H1 (cell line): ENCODE data around the gene MYO1D. TPM values are rescaled to one million over a fixed set of nuclear protein-coding genes. Genes with fewer than 3 reads are reported as not detected.
A peak's percentile ranks its signal among the peaks of the same experiment; 100 is the strongest.

Experiments used
- CTCF ChIA-PET: fragments of 300-600 bp; sonication (Branson Sonifier 250); formaldehyde crosslinking; loops from one replicate; lab custom pipeline; 2021; ENCODE audit not compliant: partially characterized antibody; lab: Charles Lee
- POLR2A ChIA-PET: fragments of 300-600 bp; sonication (Branson Sonifier 250); formaldehyde crosslinking; loops from one replicate; lab custom pipeline; 2021; ENCODE audit warnings: inconsistent platforms; ENCODE audit not compliant: partially characterized antibody; lab: Charles Lee
- DNase-seq, 2 experiments: peaks; one replicate each; pipeline versions ENCODE4 v3.0.0 to v3.0.0-alpha.2; 2010 to 2022; ENCODE audit warnings: low spot score in 2 of 2, low read depth in 1 of 2, mixed read lengths in 1 of 2
- FAIRE-seq: peaks from 2 replicates; lab custom pipeline; 2011; peaks lifted over from hg19 to GRCh38; lab: Jason Lieb, UNC
- H2AFZ ChIP-seq: 2 replicates; pipeline ENCODE4 v1.8.1; 2012; ENCODE audit warnings: low read length, inconsistent platforms
- H2AK5ac ChIP-seq: 2 replicates; pipeline ENCODE4 v1.6.1; 2013; ENCODE audit warnings: low read depth, low read length
- H2BK120ac ChIP-seq: replicated peaks from 2 replicates; pipeline ENCODE3; 2013; ENCODE audit warnings: low read depth, low read length, inconsistent platforms
- H2BK12ac ChIP-seq: 2 replicates; pipeline ENCODE4 v1.6.1; 2013; ENCODE audit warnings: low read depth, low read length
- H2BK15ac ChIP-seq: 2 replicates; pipeline ENCODE4 v1.6.1; 2013; ENCODE audit warnings: low read length
- H2BK20ac ChIP-seq: 2 replicates; pipeline ENCODE4 v1.6.1; 2013; ENCODE audit warnings: low read length
- H2BK5ac ChIP-seq: 2 replicates; pipeline ENCODE4 v1.6.1; 2013; ENCODE audit warnings: low read depth, low read length
- H3K14ac ChIP-seq: 2 replicates; pipeline ENCODE4 v1.6.1; 2013; ENCODE audit warnings: inconsistent platforms; ENCODE audit not compliant: insufficient read length
- H3K18ac ChIP-seq: 2 replicates; pipeline ENCODE4 v1.6.1; 2013; ENCODE audit warnings: low read length; ENCODE audit errors: extremely low read depth
- H3K23ac ChIP-seq: 2 replicates; pipeline ENCODE4 v1.6.1; 2013; ENCODE audit warnings: inconsistent platforms; ENCODE audit not compliant: insufficient read length
- H3K23me2 ChIP-seq: 2 replicates; pipeline ENCODE4 v1.6.1; 2013; ENCODE audit warnings: low read depth, low read length
- H3K27ac ChIP-seq: 2 replicates; pipeline ENCODE4 v1.6.1; 2011; ENCODE audit warnings: low read depth, low read length, inconsistent platforms
- H3K27me3 ChIP-seq, 4 experiments: replicated peaks in 1 of 4; 1 replicate in 1 of 4; 2 replicates in 3 of 4; pipeline versions ENCODE4 v1.6.1 to v1.8.1; 2011 to 2013; ENCODE audit warnings: low read length in 3 of 4, mild to moderate bottlenecking in 3 of 4, inconsistent platforms in 2 of 4, mixed read lengths in 2 of 4, moderate library complexity in 1 of 4; ENCODE audit not compliant: control insufficient read depth in 3 of 4, insufficient read depth in 3 of 4; ENCODE audit errors: extremely low read depth in 1 of 4
- H3K36me3 ChIP-seq, 4 experiments: 2 replicates each; pipeline versions ENCODE4 v1.6.1 to v1.8.1; 2011 to 2013; ENCODE audit warnings: mild to moderate bottlenecking in 4 of 4, low read length in 3 of 4, moderate library complexity in 2 of 4, control low read depth in 1 of 4, inconsistent platforms in 1 of 4; ENCODE audit not compliant: insufficient read depth in 4 of 4, control insufficient read depth in 2 of 4
- H3K4ac ChIP-seq: replicated peaks from 2 replicates; pipeline ENCODE3; 2013; ENCODE audit warnings: low read length, low read depth, mixed read lengths, inconsistent platforms; ENCODE audit not compliant: insufficient read length
- H3K4me1 ChIP-seq, 4 experiments: replicated peaks in 1 of 4; 1 replicate in 1 of 4; 2 replicates in 3 of 4; pipeline versions ENCODE4 v1.6.1 to v1.8.1; 2011 to 2013; ENCODE audit warnings: low read length in 3 of 4, inconsistent platforms in 2 of 4, mixed read lengths in 1 of 4; ENCODE audit not compliant: insufficient read depth in 4 of 4, control insufficient read depth in 3 of 4
- H3K4me2 ChIP-seq, 2 experiments: 2 replicates each; pipeline versions ENCODE4 v1.6.1 to v1.8.1; 2011 to 2013; ENCODE audit warnings: low read depth in 2 of 2, low read length in 2 of 2, control low read depth in 1 of 2, inconsistent platforms in 1 of 2, mild to moderate bottlenecking in 1 of 2; ENCODE audit not compliant: insufficient read depth in 1 of 2
- H3K4me3 ChIP-seq, 4 experiments: fragments of 200-600, 300-600 bp in 1 of 4; sonication (generic), shearing (Covaris generic), sonication (Bioruptor Twin) in 1 of 4; 2 replicates each; pipeline versions ENCODE4 v1.5.1 to v1.8.1; 2011 to 2016; ENCODE audit warnings: low read length in 4 of 4, low read depth in 3 of 4, control low read depth in 2 of 4, inconsistent platforms in 2 of 4, mild to moderate bottlenecking in 2 of 4, mixed read lengths in 1 of 4, moderate library complexity in 1 of 4; ENCODE audit not compliant: insufficient read depth in 2 of 4; ENCODE audit errors: extremely low read depth in 1 of 4
- H3K56ac ChIP-seq: replicated peaks from 2 replicates; pipeline ENCODE3; 2013; ENCODE audit warnings: low read depth, mild to moderate bottlenecking, mixed read lengths, low read length, inconsistent platforms; ENCODE audit not compliant: insufficient read length
- H3K79me1 ChIP-seq: 2 replicates; pipeline ENCODE4 v1.6.1; 2013; ENCODE audit warnings: low read depth, low read length, control low read depth
- H3K79me2 ChIP-seq, 2 experiments: 2 replicates each; pipeline versions ENCODE4 v1.6.1 to v1.8.1; 2012 to 2013; ENCODE audit warnings: low read length in 2 of 2, mild to moderate bottlenecking in 2 of 2, inconsistent platforms in 1 of 2; ENCODE audit not compliant: insufficient read depth in 2 of 2, control insufficient read depth in 1 of 2
- H3K9ac ChIP-seq, 4 experiments: replicated peaks in 1 of 4; 1 replicate in 1 of 4; 2 replicates in 3 of 4; pipeline versions ENCODE4 v1.6.1 to v1.8.1; 2011 to 2013; ENCODE audit warnings: low read depth in 3 of 4, low read length in 3 of 4, control low read depth in 2 of 4, mild to moderate bottlenecking in 2 of 4, moderate library complexity in 2 of 4, inconsistent platforms in 1 of 4; ENCODE audit errors: extremely low read depth in 1 of 4
- H3K9me3 ChIP-seq, 2 experiments: 2 replicates each; pipeline versions ENCODE4 v1.6.1 to v1.8.1; 2012 to 2013; ENCODE audit warnings: mild to moderate bottlenecking in 2 of 2, moderate library complexity in 2 of 2, control low read depth in 1 of 2, inconsistent platforms in 1 of 2, low read depth in 1 of 2, low read length in 1 of 2, mixed read lengths in 1 of 2; ENCODE audit not compliant: insufficient read depth in 2 of 2
- H4K20me1 ChIP-seq, 2 experiments: replicated peaks in 1 of 2; 2 replicates each; pipeline versions ENCODE3 to v1.8.1; 2011 to 2013; ENCODE audit warnings: inconsistent platforms in 2 of 2, low read length in 2 of 2, mild to moderate bottlenecking in 1 of 2; ENCODE audit not compliant: insufficient read depth in 2 of 2, control insufficient read depth in 1 of 2
- H4K5ac ChIP-seq: 2 replicates; pipeline ENCODE4 v1.6.1; 2013; ENCODE audit warnings: low read length, low read depth, mixed read lengths, inconsistent platforms; ENCODE audit not compliant: insufficient read length
- H4K8ac ChIP-seq: 2 replicates; pipeline ENCODE4 v1.8.0; 2013; ENCODE audit warnings: mild to moderate bottlenecking, moderate library complexity, low read length, inconsistent platforms; ENCODE audit not compliant: insufficient read depth; ENCODE audit errors: extremely low read depth
- H4K91ac ChIP-seq: replicated peaks from 2 replicates; pipeline ENCODE3; 2013; ENCODE audit warnings: low read length, mixed read lengths, inconsistent platforms; ENCODE audit not compliant: insufficient read length
- EGR1 ChIP-seq: IDR thresholded peaks from 2 replicates; pipeline ENCODE4 v1.6.1; 2011; ENCODE audit warnings: low read depth, low read length, borderline replicate concordance
- GABPA ChIP-seq: IDR thresholded peaks from 2 replicates; pipeline ENCODE4 v1.6.1; 2011; ENCODE audit warnings: mild to moderate bottlenecking, low read length, moderate library complexity, borderline replicate concordance; ENCODE audit not compliant: insufficient read depth
- GTF2F1 ChIP-seq: IDR thresholded peaks from 2 replicates; pipeline ENCODE4 v1.6.1; 2012; ENCODE audit warnings: low read depth, low read length, improper control_type of control experiment, borderline replicate concordance
- KDM5A ChIP-seq: fragments of 200-600 bp; IDR thresholded peaks from 2 replicates; pipeline ENCODE4 v1.7.1; 2012; ENCODE audit warnings: mild to moderate bottlenecking, low read length, inconsistent platforms, mixed read lengths
- POLR2AphosphoS5 ChIP-seq: IDR thresholded peaks from 2 replicates; pipeline ENCODE4 v1.6.1; 2011; ENCODE audit warnings: low read depth, low read length
- RFX5 ChIP-seq: IDR thresholded peaks from 2 replicates; pipeline ENCODE4 v1.6.1; 2011; ENCODE audit warnings: low read depth, low read length, improper control_type of control experiment, borderline replicate concordance
- SP1 ChIP-seq: IDR thresholded peaks from 2 replicates; pipeline ENCODE4 v1.6.1; 2011; ENCODE audit warnings: low read depth, low read length
- SP2 ChIP-seq: IDR thresholded peaks from 2 replicates; pipeline ENCODE4 v1.6.1; 2012; ENCODE audit warnings: mild to moderate bottlenecking, low read length, inconsistent platforms
- WGBS, 2 experiments: shearing (Covaris generic) in 1 of 2; methylation state at CpG; one replicate each; pipeline versions ENCODE4 v1.1.6 to v1.1.7; 2013 to 2015; ENCODE audit warnings: low lambda C conversion rate in 2 of 2, mixed read lengths in 2 of 2, inconsistent platforms in 1 of 2, low coverage in 1 of 2, missing lambda C conversion rate in 1 of 2; ENCODE audit not compliant: insufficient replicate concordance in 2 of 2, insufficient coverage in 1 of 2, insufficient read length in 1 of 2; ENCODE audit errors: extremely low coverage in 1 of 2, missing lambda C conversion rate in 1 of 2; 5-methylcytosine and 5-hydroxymethylcytosine counted together
- polyA plus RNA-seq, 7 experiments: library from polyadenylated mRNA; depleted of rRNA in 3 of 7; stranded (reverse) in 5 of 7; unstranded in 2 of 7; fragments of >200 nt in 5 of 7; fragments of 200-250 nt in 2 of 7; gene quantifications; 1 replicate in 5 of 7; 2 replicates in 1 of 7; 4 replicates in 1 of 7; pipeline versions ENCODE4 v1.2.1 to v1.2.3, GENCODE V29; 2011 to 2013; ENCODE audit warnings: missing spikeins in 2 of 7, mixed read lengths in 2 of 7
- total RNA-seq: library from RNA; stranded (reverse); fragmentation: NEBNext Ultra II Directional; extraction: Animal tissue kit (Norgen Biotek cat#: 25700); gene quantifications from 2 replicates; pipeline ENCODE4 v1.2.1, GENCODE V29; 2021
- TF ChIP-seq, protein P1 (sequence below), 3 experiments: IDR thresholded peaks; 1 replicate in 2 of 3; 2 replicates in 1 of 3; pipeline versions ENCODE4 v1.5.1 to v1.6.1; 2011; ENCODE audit warnings: low read length in 3 of 3, mild to moderate bottlenecking in 3 of 3, inconsistent platforms in 2 of 3, low read depth in 1 of 3, moderate library complexity in 1 of 3; ENCODE audit not compliant: insufficient read depth in 1 of 3; ENCODE audit errors: control extremely low read depth in 1 of 3
- TF ChIP-seq, protein P2 (sequence below): IDR thresholded peaks from 2 replicates; pipeline ENCODE4 v1.6.1; 2012; ENCODE audit warnings: inconsistent platforms

MYO1D gene
- total and polyA plus RNA-seq, 2 of the 8 experiments (the other 6 are each of a cell fraction or from before 2014, with no cell fraction given), result 6.5 to 25.4 TPM

DNA sequence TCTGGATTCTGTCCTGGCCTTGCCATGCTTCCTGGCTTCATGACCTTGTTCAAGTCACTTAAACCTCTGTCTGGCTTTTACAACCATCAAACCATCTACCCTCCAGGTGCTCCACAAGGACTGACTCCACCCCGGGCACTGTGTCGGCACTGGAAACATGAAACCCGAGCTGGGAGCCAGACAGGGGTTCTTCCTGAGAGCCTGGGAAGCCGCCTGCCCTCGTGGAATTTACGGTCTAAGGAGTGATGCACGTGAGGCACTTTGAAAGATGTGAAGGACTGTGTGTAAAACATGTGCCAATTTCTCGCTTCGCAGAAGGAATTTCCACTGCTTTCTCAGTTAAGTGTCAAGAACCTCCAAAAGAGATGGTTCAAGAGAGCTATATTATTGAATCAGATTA, 378.5 kb downstream of the MYO1D start:
- no peaks in the 10 kb centered on the region for H4K20me1 ChIP-seq
- 62% methylated on average over 9 of the region's 9 CpGs; no CpG with 5 or more reads in 1 of the 2 experiments for WGBS, 2 experiments
- H2BK20ac ChIP-seq, result no peak overlapping the region
- ChIA-PET POLR2A (interaction anchor here (0.7 to 1.5 kb wide), 4 partner anchors 9 to 14 kb away, joined by 3 to 7 read pairs (median 4); partner anchors contain the start of gene CDK5R1), CTCF (interaction anchor here (0.6 to 1.9 kb wide), 5 partner anchors 11 to 256 kb away, joined by 3 to 8 read pairs (median 3); partner anchors contain the start of gene CDK5R1)
- no peak overlapping the region for H3K4me2 ChIP-seq
- H3K23ac ChIP-seq, result no peak overlapping the region
- H3K18ac ChIP-seq, result no peak overlapping the region
- no peaks in the 10 kb centered on the region for H3K36me3 ChIP-seq
- no peaks in the 10 kb centered on the region for H3K79me1 ChIP-seq
- no peak overlapping the region for H2BK120ac ChIP-seq
- no peak overlapping the region for H3K4me3 ChIP-seq
- no peak overlapping the region for H4K91ac ChIP-seq
- H4K8ac ChIP-seq, result no peak overlapping the region
- H3K56ac ChIP-seq, result no peak overlapping the region
- FAIRE-seq, result no peak
- no peaks in the 10 kb centered on the region for H3K9me3 ChIP-seq
- no peak overlapping the region for H4K5ac ChIP-seq
- H2BK15ac ChIP-seq, result no peak overlapping the region
- no peak overlapping the region for H3K9ac ChIP-seq
- no peak overlapping the region for H2BK5ac ChIP-seq
- no peak overlapping the region for H3K27ac ChIP-seq
- no peak overlapping the region for H3K14ac ChIP-seq
- no peak overlapping the region for H2AFZ ChIP-seq
- H3K4ac ChIP-seq, result no peak overlapping the region
- peaks cover 0 to 9% (median 5%) of the 10 kb centered on the region in 4 experiments; a peak in 5 of 7 replicates for H3K4me1 ChIP-seq
- DNase-seq, result peak in 1 of 2 experiments; percentile 62
- H2BK12ac ChIP-seq, result no peak overlapping the region
- no peaks in the 10 kb centered on the region for H3K23me2 ChIP-seq
- no peak for TF ChIP-seq EGR1
- TF ChIP-seq, protein P1, sequence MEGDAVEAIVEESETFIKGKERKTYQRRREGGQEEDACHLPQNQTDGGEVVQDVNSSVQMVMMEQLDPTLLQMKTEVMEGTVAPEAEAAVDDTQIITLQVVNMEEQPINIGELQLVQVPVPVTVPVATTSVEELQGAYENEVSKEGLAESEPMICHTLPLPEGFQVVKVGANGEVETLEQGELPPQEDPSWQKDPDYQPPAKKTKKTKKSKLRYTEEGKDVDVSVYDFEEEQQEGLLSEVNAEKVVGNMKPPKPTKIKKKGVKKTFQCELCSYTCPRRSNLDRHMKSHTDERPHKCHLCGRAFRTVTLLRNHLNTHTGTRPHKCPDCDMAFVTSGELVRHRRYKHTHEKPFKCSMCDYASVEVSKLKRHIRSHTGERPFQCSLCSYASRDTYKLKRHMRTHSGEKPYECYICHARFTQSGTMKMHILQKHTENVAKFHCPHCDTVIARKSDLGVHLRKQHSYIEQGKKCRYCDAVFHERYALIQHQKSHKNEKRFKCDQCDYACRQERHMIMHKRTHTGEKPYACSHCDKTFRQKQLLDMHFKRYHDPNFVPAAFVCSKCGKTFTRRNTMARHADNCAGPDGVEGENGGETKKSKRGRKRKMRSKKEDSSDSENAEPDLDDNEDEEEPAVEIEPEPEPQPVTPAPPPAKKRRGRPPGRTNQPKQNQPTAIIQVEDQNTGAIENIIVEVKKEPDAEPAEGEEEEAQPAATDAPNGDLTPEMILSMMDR (IDR thresholded peaks at IDR 0.05; ENCODE audit: control extremely low read depth in 1 of 3, insufficient read depth in 1 of 3, low read depth in 1 of 3, low read length in 3 of 3), result no peak
- no peak for TF ChIP-seq SP2
- no peak for TF ChIP-seq GTF2F1
- TF ChIP-seq KDM5A, result no peak
- TF ChIP-seq SP1, result no peak
- no peak for TF ChIP-seq GABPA
- no peak for TF ChIP-seq RFX5
- TF ChIP-seq POLR2AphosphoS5, result no peak
- TF ChIP-seq, protein P2, sequence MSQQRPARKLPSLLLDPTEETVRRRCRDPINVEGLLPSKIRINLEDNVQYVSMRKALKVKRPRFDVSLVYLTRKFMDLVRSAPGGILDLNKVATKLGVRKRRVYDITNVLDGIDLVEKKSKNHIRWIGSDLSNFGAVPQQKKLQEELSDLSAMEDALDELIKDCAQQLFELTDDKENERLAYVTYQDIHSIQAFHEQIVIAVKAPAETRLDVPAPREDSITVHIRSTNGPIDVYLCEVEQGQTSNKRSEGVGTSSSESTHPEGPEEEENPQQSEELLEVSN, result no peak
- no peak overlapping the region for H2AK5ac ChIP-seq
- H3K27me3 ChIP-seq, result no peaks in the 10 kb centered on the region
- H3K79me2 ChIP-seq, result no peaks in the 10 kb centered on the region
